ENCODE measurements around the gene NES.

DNA sequence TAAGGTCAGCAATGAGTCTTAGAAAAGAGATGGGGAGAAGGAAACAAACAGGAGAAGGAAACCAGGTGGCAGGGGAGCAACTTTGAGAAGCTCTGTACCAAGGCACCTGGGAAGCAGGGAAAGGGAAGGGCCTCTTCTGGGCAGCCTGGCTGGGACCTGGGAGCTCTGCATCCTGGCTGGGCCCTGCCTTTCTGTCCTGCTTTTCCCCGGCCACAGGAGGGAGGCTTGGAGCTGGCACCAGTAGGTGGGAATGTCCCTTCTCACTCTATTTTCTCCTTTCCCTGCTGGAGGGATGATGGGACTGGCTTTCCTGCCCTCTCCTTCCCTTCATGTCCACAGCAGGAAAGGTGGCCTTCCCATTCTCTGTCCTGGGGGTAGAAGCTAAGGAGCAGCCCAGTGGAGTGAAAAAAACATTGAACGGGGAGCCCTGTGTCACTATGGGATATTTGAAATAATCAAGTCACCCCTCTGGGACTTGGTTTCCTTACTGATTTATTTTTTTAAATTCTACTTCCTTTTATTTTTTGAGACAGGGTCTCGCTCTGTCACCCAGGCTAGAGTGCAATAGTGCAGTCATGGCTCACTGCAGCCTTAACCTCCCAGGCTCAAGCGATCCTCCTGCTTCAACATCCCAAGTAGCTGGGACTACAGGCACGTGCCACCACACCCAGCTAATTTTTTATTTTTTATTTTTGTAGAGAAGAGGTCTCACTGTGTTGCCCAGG lies 5.1 kb upstream of the NES start:
- TF ChIP-seq EZH2phosphoT487 (IDR thresholded peaks at IDR 0.05; ENCODE audit: insufficient read depth, low read depth): no peak
- no peak for TF ChIP-seq EZH2 (IDR thresholded peaks at IDR 0.05; ENCODE audit: insufficient read depth, poor library complexity, severe bottlenecking)
